Activated T-cell treated with anti-CD3 and anti-CD28 coated beads for 1 hour (primary cell): Measurements from ENCODE around the gene FAM98B.

ENCODE experiments used
- DNase-seq: peaks from one replicate; pipeline ENCODE4 v3.0.0-alpha.2; 2020; ENCODE audit warnings: low read depth

Gene FAM98B

GRCh38 chr15:38508647-38509046 is 54.7 kb downstream of the FAM98B start:
- DNase-seq = no peak

- no peak for DNase-seq
These were observed 55.2 kb downstream of the FAM98B start for GRCh38 chr15:38509152-38509551.

- DNase-seq = no peak
These were observed 59.0 kb downstream of the FAM98B start for GRCh38 chr15:38512901-38513300.

GRCh38 chr15:38514601-38515000 is 60.7 kb downstream of the FAM98B start:
- no peak for DNase-seq

- DNase-seq = no peak
These were observed 62.7 kb downstream of the FAM98B start for GRCh38 chr15:38516626-38517025.

GRCh38 chr15:38517312-38517975 is 63.5 kb downstream of the FAM98B start:
- DNase-seq = no peak

- DNase-seq = no peak
These were observed 64.2 kb downstream of the FAM98B start for GRCh38 chr15:38518084-38518483.

- DNase-seq = no peak
These were observed 66.1 kb downstream of the FAM98B start for GRCh38 chr15:38520035-38520434.

- no peak for DNase-seq
These were observed 67.4 kb downstream of the FAM98B start for GRCh38 chr15:38521316-38521715.

- no peak for DNase-seq
These were observed 69.0 kb downstream of the FAM98B start for GRCh38 chr15:38522922-38523321.

GRCh38 chr15:38524156-38524555 is 70.2 kb downstream of the FAM98B start:
- DNase-seq = no peak

GRCh38 chr15:38525489-38525888 is 71.6 kb downstream of the FAM98B start:
- DNase-seq = no peak

- DNase-seq = no peak
These were observed 72.2 kb downstream of the FAM98B start for GRCh38 chr15:38526158-38526557.

- no peak for DNase-seq
These were observed 74.4 kb downstream of the FAM98B start for GRCh38 chr15:38528294-38528693.

- DNase-seq = no peak
These were observed 76.2 kb downstream of the FAM98B start for GRCh38 chr15:38530113-38530512.

GRCh38 chr15:38531509-38531908 is 77.6 kb downstream of the FAM98B start:
- no peak for DNase-seq

GRCh38 chr15:38532728-38533127 is 78.8 kb downstream of the FAM98B start:
- DNase-seq = no peak

- DNase-seq = no peak
These were observed 79.5 kb downstream of the FAM98B start for GRCh38 chr15:38533416-38533915.

- DNase-seq = no peak
These were observed 80.0 kb downstream of the FAM98B start for GRCh38 chr15:38533926-38534325.

GRCh38 chr15:38534691-38535090 is 80.8 kb downstream of the FAM98B start:
- DNase-seq = no peak

GRCh38 chr15:38535491-38536200 is 81.7 kb downstream of the FAM98B start:
- no peak for DNase-seq

- no peak for DNase-seq
These were observed 82.3 kb downstream of the FAM98B start for GRCh38 chr15:38536201-38536676.
